GM12801 (cell line): ENCODE measurements around the gene ZC3H14.

Source experiments
- CTCF ChIP-seq: IDR thresholded peaks from one replicate; pipeline ENCODE4 v1.5.1; 2011; ENCODE audit warnings: control low read depth; ENCODE audit not compliant: insufficient read length; ENCODE audit errors: extremely low read depth

Gene ZC3H14

GRCh38 chr14:88546621-88547385 lies 16.0 kb upstream of the ZC3H14 start:
- TF ChIP-seq CTCF = no peak

DNA sequence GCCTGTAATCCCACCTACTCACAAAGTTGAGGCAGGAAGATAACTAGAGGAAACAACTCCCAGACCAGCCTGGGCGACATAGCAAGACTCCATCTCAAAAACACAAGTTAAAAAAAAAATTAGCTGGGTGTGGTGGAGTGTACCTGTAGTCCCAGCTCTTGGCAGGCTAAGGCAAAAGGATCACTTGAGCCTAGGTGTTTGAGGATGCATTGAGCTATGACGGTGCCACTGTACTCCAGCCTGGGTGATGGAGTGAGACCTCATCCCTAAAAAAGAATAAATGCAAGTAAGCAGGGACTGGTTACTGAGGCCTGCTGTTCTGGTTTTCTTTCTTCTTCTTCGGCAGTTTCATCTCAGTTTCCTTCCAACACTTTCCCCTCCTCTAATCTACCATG lies 15.5 kb upstream of the ZC3H14 start:
- no peak for TF ChIP-seq CTCF

GRCh38 chr14:88550078-88550477 lies 12.8 kb upstream of the ZC3H14 start:
- no peak for TF ChIP-seq CTCF

DNA sequence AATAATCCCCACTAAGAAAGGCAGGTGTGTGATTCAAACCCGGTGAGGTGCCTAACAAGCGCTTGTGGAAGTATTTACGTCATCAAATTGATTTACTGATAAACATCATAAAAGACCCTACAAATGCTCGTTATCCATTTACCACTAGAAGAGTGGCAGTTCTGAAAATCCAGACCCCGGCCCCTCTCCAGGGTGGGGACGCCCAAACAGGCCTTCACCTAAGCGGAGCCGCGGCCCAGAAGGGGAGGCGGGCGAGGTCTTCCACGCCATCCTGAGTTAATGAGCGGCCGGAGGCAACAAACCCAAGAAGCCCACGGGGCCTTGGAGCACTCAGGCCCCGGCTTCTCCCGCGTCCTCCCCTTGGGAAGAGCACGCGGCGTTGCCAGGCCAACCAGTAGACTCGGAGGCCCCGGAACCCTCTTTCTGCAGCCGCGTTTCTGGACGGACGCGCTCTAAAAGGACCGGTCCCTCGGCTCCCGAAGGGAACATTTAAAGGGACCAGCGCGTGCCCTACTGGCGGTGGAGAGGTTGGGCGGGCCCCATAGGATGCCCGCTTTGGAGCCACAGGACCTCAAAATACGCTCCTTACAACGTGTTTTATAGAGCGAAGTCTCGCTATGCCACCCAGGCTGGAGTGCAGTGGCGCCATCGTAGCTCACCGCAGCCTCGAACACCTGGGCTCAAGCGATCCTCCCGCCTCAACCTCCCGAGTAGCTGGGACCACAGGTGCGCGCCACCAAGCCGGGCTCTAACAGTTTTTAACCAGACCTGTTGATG lies 11.6 kb upstream of the ZC3H14 start:
- TF ChIP-seq CTCF = no peak

- no peak for TF ChIP-seq CTCF
Observed at GRCh38 chr14:88551980-88552431, 10.8 kb upstream of the ZC3H14 start.

- TF ChIP-seq CTCF = no peak
Observed at GRCh38 chr14:88552876-88553275, 10.0 kb upstream of the ZC3H14 start.

- no peak for TF ChIP-seq CTCF
Observed at GRCh38 chr14:88553886-88554456, 8.9 kb upstream of the ZC3H14 start.
